B cell (primary cell): ENCODE measurements around the gene OVOL3.

ENCODE experiments used
- CTCF ChIP-seq: fragments of 200-600 bp; IDR thresholded peaks from one replicate; pipeline ENCODE4 v1.8.0; 2022; ENCODE audit warnings: antibody characterized with exemption, mild to moderate bottlenecking
- EZH2 ChIP-seq: IDR thresholded peaks from 2 replicates; pipeline ENCODE4 v1.6.1; 2012; ENCODE audit warnings: borderline replicate concordance, low read depth, mild to moderate bottlenecking, moderate library complexity, low read length; ENCODE audit not compliant: insufficient read depth, poor library complexity, severe bottlenecking

- TF ChIP-seq CTCF: no peak
- TF ChIP-seq EZH2: no peak
Measured at GRCh38 chr19:36089847-36090246, 21.1 kb upstream of the OVOL3 start.
